Muscle layer of duodenum (tissue), 2 donors: ENCODE results near the gene SLC8B1.

Source experiments
- H3K27ac ChIP-seq: one replicate; pipeline ENCODE4 v1.7.0; 2013; ENCODE audit warnings: mild to moderate bottlenecking, low read length
- H3K27me3 ChIP-seq: one replicate; pipeline ENCODE4 v1.7.0; 2013; ENCODE audit warnings: low read depth, mild to moderate bottlenecking, control low read depth, low read length
- H3K36me3 ChIP-seq, 2 donors: one replicate each; pipeline ENCODE4 v1.7.0; 2013; ENCODE audit warnings: low read length in 2 of 2, control low read depth in 1 of 2, mild to moderate bottlenecking in 1 of 2; ENCODE audit not compliant: insufficient read depth in 2 of 2, control insufficient read depth in 1 of 2
- H3K4me1 ChIP-seq, 2 donors: one replicate each; pipeline ENCODE4 v1.7.0; 2013; ENCODE audit warnings: low read length in 2 of 2, mild to moderate bottlenecking in 2 of 2, control low read depth in 1 of 2, moderate library complexity in 1 of 2; ENCODE audit not compliant: insufficient read depth in 2 of 2, control insufficient read depth in 1 of 2
- H3K4me3 ChIP-seq, 2 donors: one replicate each; pipeline ENCODE4 v1.7.0; 2013; ENCODE audit warnings: low read length in 2 of 2, low read depth in 1 of 2, mild to moderate bottlenecking in 1 of 2
- H3K9me3 ChIP-seq, 2 donors: one replicate each; pipeline ENCODE4 v1.7.0; 2013; ENCODE audit warnings: low read length in 2 of 2, control low read depth in 1 of 2, mild to moderate bottlenecking in 1 of 2; ENCODE audit not compliant: control insufficient read depth in 1 of 2
- donor health status: healthy.

SLC8B1 gene

GRCh38 chr12:113298861-113299545, 35.9 kb downstream of the SLC8B1 start:
- H3K36me3 ChIP-seq = peaks cover 20 to 48% of the 10 kb centered on the region in 2 donors
- H3K9me3 ChIP-seq = no peaks in the 10 kb centered on the region
- H3K27ac ChIP-seq = no peak overlapping the region
- no peak overlapping the region for H3K4me3 ChIP-seq
- peaks cover 0 to 16% of the 10 kb centered on the region in 2 donors for H3K4me1 ChIP-seq
- no peaks in the 10 kb centered on the region for H3K27me3 ChIP-seq

- no peak overlapping the region for H3K27ac ChIP-seq
- H3K4me3 ChIP-seq = no peak overlapping the region
- H3K9me3 ChIP-seq = no peaks in the 10 kb centered on the region
- H3K27me3 ChIP-seq = no peaks in the 10 kb centered on the region
- peaks cover 23 to 45% of the 10 kb centered on the region in 2 donors for H3K36me3 ChIP-seq
- H3K4me1 ChIP-seq = peaks cover 0 to 16% of the 10 kb centered on the region in 2 donors
Measured at GRCh38 chr12:113298472-113298817, 36.5 kb downstream of the SLC8B1 start.

DNA sequence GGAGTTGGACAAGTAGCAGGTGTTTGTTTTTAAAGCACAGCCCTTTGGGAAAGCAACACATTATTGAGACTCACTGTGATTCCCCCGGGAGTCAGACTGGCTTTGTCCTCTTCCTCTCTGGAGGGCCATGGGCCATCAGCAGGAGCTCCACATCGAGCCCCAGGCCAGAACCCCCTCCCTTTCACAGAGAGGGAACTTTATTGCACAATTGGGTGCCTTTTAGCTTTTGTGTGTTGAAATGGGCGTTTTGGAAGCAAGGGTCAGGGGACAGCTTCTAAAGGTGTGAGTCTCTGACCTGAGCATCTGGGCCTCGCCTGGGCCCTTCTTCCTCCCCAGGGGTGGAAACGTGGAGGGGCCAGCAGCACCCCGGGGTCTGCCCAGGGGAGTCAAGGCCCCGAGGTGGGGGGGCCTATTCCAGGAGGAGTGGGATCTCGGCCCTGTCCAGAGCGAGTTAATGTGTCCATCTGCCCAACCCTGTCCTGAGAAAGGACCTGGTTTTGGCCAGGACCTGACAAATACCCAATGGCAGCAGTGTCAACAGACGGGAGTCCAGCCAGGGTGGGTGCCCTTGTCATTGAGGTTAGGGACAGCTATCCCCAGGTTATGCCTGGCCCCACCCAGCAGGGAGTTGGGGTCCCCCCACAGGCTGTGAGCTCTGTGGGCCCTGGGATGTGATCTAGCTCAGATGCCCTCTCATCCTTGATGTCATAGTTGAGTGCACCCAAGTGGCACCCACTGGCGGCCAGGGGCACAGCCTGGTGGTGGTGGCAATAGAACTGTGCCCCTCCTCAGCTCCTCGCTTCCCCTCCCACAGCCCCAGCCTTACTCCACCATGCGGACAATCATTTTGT, 37.1 kb downstream of the SLC8B1 start:
- peaks cover 29 to 51% of the 10 kb centered on the region in 2 donors for H3K36me3 ChIP-seq
- H3K27me3 ChIP-seq = no peaks in the 10 kb centered on the region
- H3K4me3 ChIP-seq = no peak overlapping the region
- no peak overlapping the region for H3K27ac ChIP-seq
- H3K4me1 ChIP-seq = peaks cover 0 to 16% of the 10 kb centered on the region in 2 donors
- H3K9me3 ChIP-seq = no peaks in the 10 kb centered on the region

DNA sequence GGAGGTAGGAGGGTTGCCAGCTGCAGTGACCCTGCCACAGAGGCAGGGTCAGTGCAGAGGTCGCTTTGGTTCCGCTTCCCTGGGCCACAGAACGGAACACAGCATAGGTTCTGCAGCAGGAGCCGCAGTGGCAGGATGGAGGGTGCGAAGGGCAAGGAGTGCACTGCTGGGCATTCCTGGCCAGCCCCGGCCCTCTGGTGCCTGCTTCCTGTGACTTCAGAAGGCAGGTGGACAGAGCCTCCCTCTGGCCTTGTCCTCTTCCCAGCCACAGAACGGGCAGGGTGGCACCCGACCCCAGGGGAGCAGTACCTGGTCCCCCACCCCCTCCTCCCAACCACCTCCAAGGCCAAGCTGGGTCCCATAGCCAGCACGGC, 37.7 kb downstream of the SLC8B1 start:
- Histone ChIP-seq H3K9me3 (no peaks in the 10 kb centered on the region), H3K36me3 (peaks cover 27 to 54% of the 10 kb centered on the region in 2 donors), H3K27ac (no peak overlapping the region), H3K4me1 (peaks cover 0 to 16% of the 10 kb centered on the region in 2 donors), H3K27me3 (no peaks in the 10 kb centered on the region), H3K4me3 (no peak overlapping the region)

GRCh38 chr12:113296557-113297213, 38.2 kb downstream of the SLC8B1 start:
- H3K27ac ChIP-seq = no peak overlapping the region
- H3K9me3 ChIP-seq = no peaks in the 10 kb centered on the region
- peaks cover 0 to 16% of the 10 kb centered on the region in 2 donors for H3K4me1 ChIP-seq
- H3K27me3 ChIP-seq = no peaks in the 10 kb centered on the region
- peaks cover 30 to 56% of the 10 kb centered on the region in 2 donors for H3K36me3 ChIP-seq
- H3K4me3 ChIP-seq = no peak overlapping the region

- Histone ChIP-seq H3K4me1 (peaks cover 0 to 16% of the 10 kb centered on the region in 2 donors), H3K36me3 (peaks cover 37 to 63% of the 10 kb centered on the region in 2 donors), H3K27me3 (no peaks in the 10 kb centered on the region), H3K9me3 (no peaks in the 10 kb centered on the region), H3K27ac (no peak overlapping the region), H3K4me3 (no peak overlapping the region)
Measured at GRCh38 chr12:113295886-113296556, 38.9 kb downstream of the SLC8B1 start.

DNA sequence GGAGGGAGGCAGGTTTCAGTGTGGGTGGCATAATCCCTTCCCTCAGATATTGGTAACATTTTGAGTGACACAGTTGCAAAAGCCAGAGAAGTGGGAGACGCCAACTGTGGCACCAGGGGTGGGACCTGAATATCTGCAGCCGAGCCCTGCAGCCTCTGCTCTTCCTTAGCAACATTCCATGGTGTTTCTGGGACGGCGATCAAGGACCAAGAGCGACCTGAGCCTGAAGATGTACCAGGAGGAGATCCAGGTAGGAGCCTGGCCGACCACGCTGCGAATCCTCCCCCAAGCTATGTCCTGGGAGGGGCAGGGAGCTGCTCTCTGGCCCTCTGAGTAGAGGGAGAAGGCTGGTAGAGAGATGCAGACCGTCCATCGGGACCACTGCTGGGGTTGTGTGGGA, 41.8 kb downstream of the SLC8B1 start:
- H3K36me3 ChIP-seq = peaks cover 57 to 84% of the 10 kb centered on the region in 2 donors
- H3K4me3 ChIP-seq = no peak overlapping the region
- no peak overlapping the region for H3K27ac ChIP-seq
- H3K4me1 ChIP-seq = peaks cover 0 to 3% of the 10 kb centered on the region in 2 donors
- no peaks in the 10 kb centered on the region for H3K27me3 ChIP-seq
- H3K9me3 ChIP-seq = no peaks in the 10 kb centered on the region

GRCh38 chr12:113292547-113292946, 42.4 kb downstream of the SLC8B1 start:
- peaks cover 60 to 90% of the 10 kb centered on the region in 2 donors for H3K36me3 ChIP-seq
- peaks cover 0 to 3% of the 10 kb centered on the region in 2 donors for H3K4me1 ChIP-seq
- H3K4me3 ChIP-seq = no peak overlapping the region
- no peak overlapping the region for H3K27ac ChIP-seq
- H3K9me3 ChIP-seq = no peaks in the 10 kb centered on the region
- H3K27me3 ChIP-seq = no peaks in the 10 kb centered on the region

DNA sequence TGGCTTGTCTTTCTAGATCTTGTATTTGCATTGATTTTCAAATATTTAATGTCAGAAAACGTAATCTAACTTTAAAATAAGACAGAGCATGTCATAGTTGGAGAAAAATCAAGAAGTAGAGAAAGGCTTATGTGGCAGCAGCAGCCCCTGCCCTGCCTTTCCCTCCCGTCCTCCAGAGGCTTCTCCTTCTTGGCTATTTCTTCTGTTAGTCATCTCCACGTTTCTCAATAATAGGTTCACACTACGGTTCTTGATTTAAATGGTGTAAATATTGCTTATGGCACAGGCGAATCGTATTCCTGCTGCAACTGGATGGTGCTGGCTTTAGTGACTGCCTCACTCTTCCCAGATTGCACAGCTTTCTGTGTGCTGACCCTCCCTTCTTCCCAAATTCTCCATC, 42.8 kb downstream of the SLC8B1 start:
- H3K4me1 ChIP-seq = peaks cover 0 to 3% of the 10 kb centered on the region in 2 donors
- no peaks in the 10 kb centered on the region for H3K27me3 ChIP-seq
- H3K9me3 ChIP-seq = no peaks in the 10 kb centered on the region
- H3K27ac ChIP-seq = no peak overlapping the region
- no peak overlapping the region for H3K4me3 ChIP-seq
- H3K36me3 ChIP-seq = peaks cover 61 to 91% of the 10 kb centered on the region in 2 donors

DNA sequence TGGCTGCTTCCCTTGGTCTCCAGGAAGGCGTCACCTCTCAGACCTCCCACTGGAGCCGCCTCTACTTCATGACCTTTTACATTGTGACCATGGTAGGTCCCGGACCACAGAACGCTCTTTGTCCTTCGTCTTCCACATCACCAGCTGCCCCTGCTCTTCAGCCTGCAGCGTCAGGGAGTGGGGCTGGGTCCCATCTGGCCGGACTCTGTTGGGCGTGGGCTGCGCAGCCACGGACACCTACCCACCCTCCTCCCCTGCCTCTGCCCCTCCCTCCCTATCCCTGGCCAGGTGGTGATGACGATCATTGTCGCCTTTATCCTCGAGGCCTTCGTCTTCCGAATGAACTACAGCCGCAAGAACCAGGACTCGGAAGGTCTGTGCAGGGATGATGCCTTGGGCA, 43.3 kb downstream of the SLC8B1 start:
- peaks cover 0 to 3% of the 10 kb centered on the region in 2 donors for H3K4me1 ChIP-seq
- H3K4me3 ChIP-seq = no peak overlapping the region
- no peaks in the 10 kb centered on the region for H3K27me3 ChIP-seq
- no peaks in the 10 kb centered on the region for H3K9me3 ChIP-seq
- H3K36me3 ChIP-seq = peaks cover 58 to 91% of the 10 kb centered on the region in 2 donors
- no peak overlapping the region for H3K27ac ChIP-seq

DNA sequence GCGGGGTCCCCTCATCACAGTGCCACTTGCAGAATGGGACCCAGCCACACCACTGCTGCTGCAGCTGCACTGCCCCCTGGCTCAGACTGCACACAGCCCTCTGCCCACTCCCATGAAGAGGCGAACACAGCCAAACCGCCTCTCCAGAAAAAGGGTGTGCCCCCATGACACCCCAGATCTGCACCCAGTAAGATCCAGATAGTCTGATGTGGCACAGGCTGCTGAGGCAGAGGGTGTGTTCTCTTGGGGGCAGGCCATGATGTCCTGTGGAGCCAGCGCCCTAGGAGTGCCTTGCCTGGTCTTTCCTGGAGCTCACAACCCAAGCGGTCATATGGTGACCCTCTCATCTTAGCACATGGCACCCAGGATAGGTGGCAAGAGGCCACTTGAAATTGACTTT, 44.4 kb downstream of the SLC8B1 start:
- Histone ChIP-seq H3K4me3 (no peak overlapping the region), H3K9me3 (no peaks in the 10 kb centered on the region), H3K27ac (no peak overlapping the region), H3K36me3 (peaks cover 57 to 93% of the 10 kb centered on the region in 2 donors), H3K4me1 (peaks cover 0 to 3% of the 10 kb centered on the region in 2 donors), H3K27me3 (no peaks in the 10 kb centered on the region)
